Stimulated activated naive CD4-positive, alpha-beta T cell treated with Interleukin-2 at 50 U/mL for 16 hours (primary cell): ENCODE results near the gene CHI3L1.

Experiments used
- DNase-seq: peaks from one replicate; lab custom pipeline; 2025; lab: John Stamatoyannopoulos, UW

Gene CHI3L1

GRCh38 chr1:203131548-203132200 is 54.8 kb downstream of the CHI3L1 start:
- DNase-seq = no peak

- DNase-seq = no peak
Measured at GRCh38 chr1:203130358-203130985, 56.0 kb downstream of the CHI3L1 start.

GRCh38 chr1:203129501-203130231 is 56.8 kb downstream of the CHI3L1 start:
- no peak for DNase-seq
